ENCODE results near the gene NMNAT3.

NMNAT3 gene

DNA sequence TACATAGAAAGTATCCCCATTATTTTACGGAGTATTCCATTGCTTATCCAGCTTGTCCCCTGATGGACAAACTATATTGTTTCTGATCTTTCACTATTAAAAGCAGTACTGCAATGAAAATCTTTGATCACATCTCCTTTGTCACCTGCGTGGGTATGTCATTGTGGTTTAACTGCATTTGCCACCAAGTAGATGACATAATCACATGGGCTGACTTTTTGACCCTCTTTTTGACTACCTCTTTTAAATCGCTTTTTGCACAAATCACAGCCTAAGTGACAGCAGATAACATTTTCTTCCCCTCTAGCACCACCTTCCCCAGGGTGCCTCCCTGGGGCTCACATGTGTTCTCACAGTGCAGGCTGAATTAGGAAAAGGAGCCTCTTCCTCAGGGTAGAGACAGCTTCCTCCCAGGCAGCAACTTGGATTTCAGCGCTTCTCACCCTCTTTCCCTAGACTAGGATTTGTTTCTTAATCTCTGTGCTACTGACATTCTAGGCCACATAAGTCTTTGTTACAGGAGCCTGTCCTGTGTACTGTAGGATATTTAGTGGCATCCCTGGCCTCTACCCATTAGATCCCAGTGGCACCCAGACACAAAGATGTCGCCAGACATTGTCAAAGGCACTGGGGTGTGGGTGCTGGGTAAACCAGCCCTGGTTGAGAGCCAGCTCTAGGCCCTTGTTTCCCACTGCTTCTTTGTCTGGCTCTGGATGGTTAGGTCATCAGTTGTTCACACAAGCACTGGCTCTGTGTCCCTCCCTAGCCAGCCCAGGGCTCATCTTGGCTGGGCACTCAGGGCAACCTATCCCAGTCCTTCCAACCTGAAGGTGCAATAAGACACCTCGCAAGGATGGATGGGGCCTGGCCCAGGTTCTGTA is 136.9 kb downstream of the NMNAT3 start:
- peak in 2 of 3 experiments; percentile 52 to 78 for DNase-seq

DNA sequence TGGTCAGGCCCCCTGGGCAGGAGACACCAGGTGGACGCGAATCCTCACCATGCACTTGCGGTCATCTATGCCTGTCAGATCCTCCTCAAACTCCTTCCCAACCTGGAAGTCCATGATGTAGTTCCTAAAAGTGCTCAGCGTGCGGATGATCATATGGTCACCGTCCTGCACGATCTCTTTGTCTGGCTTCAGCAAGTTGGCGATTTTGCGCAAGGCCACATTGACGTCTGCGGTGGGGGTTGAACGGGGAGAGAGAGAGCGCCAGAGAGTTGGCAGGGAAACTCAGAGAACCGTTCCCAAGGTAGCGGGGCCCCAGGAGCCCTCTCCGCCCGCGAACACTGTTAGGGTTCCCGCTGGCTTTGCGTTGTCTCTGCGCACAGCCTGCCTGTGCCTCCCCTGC is 139.0 kb downstream of the NMNAT3 start:
- peak in 2 of 3 experiments; percentile 65 to 69 for DNase-seq

DNA sequence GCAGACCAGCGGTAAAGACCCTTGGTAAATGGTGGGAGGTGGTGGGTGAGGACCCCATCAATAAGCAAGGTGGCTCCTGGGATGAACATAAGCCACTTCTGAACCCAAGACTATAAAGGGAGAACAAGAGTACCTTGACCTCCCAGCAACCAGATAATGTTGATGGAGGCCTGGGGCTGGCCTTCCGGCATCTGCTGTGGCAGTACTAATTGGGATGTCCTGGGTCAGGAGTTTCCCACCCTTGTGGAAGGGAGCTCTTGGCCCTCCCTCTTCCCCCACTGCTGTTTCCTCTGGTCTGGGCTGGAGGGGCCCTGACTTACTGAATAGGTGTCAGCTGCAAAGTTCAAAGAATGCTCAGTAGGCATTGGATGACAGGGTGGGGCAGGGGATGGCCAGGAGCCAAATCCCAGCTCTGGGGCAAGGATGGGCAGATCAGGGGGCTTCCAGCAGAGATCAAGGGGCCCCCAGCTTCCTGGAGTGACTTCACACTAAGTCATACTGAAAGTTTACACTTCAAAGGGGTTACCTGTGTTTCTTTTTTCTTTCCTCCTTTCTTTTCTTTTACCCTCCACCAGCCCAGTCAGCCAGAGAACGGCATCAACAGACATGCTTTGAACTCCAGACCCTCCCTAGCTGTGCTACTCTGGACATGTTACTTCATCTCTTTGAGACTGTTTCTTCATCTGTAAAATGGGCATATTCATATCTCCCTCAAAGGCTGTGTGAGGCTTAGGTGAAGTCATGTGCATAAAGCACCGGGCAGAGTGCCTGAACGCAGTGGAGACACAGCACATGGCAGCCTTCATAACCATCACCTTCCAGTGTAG is 139.8 kb downstream of the NMNAT3 start:
- no peak for DNase-seq

DNA sequence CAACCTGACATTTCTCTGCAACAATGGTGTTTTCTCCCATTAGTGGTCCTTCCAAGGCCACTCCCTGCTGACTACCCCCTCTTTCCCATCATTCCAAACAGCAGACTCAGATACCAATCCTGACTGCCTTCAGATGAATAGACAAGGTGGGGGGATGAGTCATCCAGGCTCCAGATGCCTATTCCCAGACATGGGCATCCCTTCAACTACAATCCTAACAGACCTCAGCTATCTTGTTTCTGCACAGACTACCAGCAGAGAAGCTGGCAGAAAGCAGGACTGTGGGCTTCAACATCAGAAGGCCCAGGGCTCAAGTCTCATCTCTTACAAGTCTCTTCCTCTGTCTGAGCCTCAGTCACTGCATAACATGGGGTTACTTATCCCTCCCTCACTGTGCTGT is 140.4 kb downstream of the NMNAT3 start:
- no peak for DNase-seq

DNA sequence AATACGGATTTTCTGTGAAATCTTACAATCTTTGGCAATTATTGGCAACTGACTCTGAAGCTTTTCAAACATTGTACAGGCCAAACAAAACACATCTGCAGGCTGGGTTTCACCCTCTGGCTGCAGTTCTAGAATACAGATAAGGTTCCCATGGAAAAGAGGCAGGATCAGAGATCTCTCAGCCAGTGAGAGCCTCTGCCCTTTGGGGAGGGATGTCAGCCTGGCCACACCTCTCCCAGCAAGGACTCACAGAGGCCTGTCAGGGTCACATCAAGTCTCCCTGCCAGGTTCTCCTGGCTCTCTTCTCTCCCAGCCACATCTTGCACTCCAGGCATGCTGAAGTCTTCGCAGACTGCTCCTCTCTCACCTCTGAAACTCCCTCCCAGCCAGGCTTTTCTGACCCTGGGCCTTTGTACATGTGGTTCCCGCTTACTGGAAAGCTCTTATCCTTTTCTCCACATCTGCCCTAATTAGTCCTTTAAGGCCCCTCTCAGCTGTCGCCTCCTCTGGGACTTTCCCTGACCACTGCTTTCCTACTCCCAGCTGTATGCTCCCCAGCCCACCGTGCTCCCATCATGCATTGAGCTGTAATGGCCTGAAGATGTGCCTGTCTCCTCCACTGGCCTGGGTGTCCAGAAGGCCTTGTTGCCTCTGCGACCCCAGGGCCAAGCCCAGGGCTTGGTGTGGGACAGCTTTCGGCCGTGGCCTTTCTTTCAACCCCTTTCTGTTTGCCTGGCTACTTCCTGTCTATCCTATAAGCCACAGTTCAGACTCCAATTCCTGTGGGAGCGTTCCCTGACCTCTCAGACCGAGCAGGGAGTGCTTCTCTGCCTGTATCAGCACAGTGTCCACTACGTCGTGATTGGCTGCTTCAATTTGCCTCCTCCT is 142.5 kb downstream of the NMNAT3 start:
- DNase-seq = peak in 2 of 3 experiments; percentile 43 to 58

DNA sequence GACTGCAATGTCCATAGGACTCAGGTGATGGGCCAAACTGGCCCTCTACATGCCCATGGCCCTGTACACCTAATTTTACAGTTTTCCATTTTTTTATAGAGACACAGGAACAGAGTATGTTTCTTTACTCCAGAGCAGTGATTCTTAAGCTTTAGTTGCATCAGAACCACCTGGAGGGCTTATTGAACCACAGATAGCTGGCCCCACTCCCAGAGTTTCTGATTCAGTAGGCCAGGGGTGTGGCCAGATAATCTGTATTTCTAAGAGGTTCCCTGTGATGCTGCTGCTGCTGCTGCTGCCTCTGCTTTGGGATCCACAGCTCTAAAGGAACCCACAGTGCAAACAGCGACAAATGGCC is 143.3 kb downstream of the NMNAT3 start:
- peak; percentile 40 to 78 (median 55) for DNase-seq

DNA sequence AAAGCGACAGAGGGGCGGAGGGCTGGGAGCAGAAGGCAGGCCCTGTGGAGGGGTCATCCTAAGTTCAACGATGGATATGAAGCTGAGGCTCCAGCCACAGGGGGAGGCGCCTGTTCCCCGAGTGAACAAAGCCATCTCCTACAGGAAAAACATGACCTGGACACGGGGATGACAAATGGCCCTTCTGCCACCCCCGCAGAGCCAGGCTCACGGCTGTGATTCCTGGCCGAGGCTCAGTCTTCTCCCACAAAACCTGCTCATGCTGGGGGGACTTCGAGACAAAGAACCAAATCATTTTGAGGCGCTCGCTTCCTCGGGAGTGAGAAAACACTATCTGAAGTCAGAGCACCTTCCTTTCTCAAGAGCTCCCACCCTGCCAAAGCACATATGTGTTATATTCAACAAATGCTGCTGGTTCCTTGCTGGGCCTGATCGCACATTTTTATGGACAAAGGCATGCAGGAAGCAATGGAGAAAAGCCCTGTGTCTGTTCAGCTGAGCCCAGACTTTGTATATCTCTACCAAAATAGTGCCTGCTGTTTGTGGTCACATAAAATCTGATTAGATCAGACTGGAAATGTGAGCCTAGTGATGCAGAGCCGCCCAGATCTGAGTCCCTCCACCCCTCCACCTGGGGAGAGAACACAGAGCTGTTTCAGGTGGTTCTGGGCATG is 143.9 kb downstream of the NMNAT3 start:
- peak; percentile 45 to 92 (median 81) for DNase-seq

DNA sequence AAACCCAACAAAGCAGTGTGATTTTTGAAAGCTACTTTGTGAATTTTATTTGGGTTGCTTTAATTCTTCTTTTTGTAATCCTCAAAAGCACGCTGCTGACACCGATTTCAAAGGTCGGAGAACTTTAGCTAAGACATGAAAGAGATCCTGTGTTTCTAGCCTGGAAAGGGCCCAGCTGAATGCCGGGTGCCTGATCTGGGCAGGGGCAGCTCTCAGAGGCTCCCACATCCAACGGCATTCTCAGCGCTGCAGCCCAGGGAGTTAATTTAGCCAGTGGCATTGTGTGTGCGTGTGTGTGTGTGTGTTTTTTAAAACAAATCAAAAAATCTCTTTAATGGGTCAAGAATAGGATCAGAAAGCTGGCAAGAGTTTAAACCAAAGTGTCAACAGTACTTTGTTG is 144.8 kb downstream of the NMNAT3 start:
- peak in 1 of 3 experiments; percentile 53 for DNase-seq

DNA sequence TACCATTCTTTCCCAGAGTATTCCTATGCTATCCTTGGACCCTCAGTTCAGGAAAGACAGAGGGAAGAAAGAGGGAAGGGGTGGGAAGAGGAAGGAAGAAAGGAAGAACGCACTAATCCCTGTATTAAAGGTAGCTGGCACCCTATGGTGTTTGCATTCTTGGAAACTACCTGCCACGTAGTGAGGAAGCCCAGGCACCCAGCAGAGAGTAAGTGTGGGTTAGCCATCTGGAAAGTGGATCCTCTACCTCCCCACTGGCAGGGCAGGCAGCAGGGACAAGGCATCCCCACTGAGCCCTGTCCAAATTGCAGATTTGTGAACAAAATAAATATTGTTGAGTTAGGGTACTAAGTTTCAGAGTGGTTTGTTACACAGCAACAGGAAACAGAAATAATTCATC is 147.1 kb downstream of the NMNAT3 start:
- DNase-seq = peak in 1 of 3 experiments; percentile 41

DNA sequence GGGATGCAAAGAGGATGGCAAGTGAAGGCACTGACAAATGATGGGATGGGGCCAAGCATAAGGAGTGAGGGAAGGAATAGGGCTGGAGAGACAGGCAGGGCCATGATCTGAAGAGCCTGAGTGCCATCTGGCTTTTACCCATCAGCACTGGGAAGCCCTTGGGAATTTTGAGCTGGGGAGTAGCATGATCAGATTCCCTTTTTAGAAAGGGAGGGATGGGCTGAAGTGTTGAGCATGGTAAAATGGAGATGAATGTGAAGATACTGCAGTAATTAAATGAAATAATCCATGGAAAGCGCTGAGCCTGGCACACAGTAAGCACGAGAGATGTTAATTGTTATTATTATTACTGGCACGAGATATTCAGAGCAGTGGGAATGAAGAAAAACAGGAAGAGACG is 148.1 kb downstream of the NMNAT3 start:
- peak in 1 of 3 experiments; percentile 84 for DNase-seq

DNA sequence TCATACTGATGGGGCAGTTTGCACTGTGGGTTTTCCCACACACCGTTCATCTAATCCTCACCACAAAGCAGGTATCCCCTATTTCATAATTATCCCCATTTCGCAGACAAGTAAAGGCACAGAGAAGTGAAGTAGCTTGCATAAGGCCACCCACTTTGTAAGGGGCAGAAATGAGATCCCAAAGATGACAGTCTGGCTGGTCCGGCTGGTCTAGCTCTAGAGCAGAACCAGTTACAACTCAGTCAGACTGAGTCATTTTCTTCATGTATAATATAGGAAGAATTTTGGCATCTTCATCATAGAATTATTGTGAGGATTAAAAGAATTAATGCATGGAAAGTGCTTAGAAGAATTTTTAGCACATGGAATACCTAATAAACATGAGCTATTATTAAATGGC is 148.8 kb downstream of the NMNAT3 start:
- DNase-seq = no peak

DNA sequence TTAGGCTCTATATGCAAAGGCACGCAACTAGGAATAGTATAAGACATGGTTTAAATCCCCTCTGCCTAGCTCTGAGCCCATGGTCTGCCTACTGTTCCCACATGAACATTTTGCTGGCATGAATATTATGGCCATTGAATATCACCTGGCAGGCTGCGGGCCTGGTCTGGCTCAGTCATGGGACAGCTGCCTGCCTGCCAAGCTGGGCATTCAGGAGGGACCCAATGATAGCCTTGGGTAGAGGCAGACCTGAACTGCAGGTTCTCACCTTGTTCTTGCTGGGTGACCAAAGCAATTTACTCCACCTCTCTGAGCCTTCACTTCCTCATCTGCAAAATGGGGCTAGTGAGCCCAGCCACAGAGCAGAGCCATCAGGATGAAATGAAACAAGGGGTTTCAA is 149.5 kb downstream of the NMNAT3 start:
- DNase-seq = no peak

DNA sequence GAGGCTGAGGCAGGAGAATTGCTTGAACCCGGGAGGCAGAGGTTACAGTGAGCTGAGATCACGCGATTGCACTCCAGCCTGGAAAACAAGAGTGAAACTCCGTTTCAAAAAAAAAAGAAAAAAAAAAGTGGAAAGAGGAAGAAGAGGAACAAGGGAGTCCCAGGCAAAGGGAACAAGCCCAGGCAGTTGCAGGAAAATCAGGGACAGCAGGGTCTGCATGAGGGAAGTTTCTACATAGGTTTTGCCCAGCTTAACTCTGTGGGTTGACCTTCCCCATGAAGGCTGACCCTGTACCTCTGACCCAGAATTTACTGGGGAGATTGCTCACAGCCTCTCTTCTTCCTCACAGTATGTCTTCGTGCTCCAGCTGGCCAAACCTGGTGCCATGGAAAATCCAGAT is 150.5 kb downstream of the NMNAT3 start:
- DNase-seq = no peak

DNA sequence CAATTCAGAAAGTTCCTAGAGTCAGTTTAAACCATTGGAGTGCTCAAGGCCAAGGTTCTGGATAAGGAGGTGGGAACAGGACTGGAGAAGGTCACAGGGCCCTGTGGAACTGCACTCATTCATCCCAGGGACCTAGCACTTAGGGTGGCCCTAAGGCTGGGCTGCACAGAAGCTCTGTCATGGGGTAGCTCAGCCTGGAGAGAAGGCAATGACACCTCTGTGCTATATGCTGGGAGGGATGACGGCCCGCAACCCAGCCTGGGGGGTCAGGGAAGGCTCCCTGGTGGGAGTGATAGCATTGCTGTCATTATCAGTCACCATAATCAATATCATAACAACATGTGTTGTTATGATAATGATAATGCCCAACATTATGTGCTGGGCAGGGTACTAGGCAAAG is 151.6 kb downstream of the NMNAT3 start:
- DNase-seq = no peak

DNA sequence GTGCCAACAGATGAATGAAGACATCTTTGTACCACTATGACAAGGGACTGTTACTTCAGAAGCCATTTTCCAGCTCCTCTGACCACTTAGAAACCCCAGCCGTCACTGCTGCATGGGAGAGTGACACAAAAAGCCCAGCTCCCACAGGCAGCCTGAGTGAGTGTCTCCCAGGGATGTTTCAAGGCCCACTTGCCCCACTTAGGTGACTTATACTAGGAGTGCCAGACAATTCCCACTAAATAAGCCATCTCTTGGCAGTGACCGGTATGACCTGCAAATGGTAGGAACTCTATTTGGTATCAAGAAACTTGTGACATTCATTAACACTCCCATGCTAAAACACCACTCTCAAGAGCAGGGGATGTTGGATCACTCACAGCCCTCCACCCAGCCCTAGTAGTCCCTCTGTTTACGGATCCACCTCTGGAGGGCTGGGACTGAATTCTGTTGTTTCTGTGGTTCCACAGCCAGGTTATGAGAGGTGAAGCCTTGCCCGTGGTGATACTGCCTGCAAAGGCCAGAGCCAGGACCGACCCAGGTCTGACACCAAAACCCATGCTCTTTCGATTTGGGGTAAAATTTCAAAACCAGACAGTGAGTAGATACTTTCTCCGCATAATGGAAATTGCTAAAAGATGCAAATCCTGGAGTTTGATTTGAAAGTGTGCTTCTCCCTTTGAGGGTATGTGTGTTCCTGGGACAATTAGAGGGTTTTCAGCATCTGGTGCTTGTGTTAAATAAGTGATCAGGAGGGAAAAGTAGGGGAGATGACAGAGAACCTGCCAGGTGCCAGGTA is 152.7 kb downstream of the NMNAT3 start:
- no peak for DNase-seq

DNA sequence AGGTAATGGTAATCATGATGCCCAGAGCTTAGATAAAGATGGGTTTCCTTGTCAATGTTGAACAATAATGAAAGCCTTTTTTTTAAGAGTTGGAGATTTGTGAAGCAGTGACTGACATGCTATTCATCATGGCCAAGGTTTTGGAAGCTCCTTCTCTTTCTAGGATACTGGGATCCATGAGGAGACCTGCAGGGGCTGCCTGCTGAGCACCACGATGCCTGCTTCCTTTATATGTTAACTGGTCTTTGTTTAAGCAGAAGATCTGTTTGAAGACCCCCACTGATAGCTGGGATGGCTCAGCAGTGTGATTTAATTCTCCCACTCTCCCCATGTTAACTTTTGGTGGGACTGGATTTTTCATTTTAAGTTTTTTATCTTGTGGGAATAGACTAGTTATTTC is 154.1 kb downstream of the NMNAT3 start:
- no peak for DNase-seq

DNA sequence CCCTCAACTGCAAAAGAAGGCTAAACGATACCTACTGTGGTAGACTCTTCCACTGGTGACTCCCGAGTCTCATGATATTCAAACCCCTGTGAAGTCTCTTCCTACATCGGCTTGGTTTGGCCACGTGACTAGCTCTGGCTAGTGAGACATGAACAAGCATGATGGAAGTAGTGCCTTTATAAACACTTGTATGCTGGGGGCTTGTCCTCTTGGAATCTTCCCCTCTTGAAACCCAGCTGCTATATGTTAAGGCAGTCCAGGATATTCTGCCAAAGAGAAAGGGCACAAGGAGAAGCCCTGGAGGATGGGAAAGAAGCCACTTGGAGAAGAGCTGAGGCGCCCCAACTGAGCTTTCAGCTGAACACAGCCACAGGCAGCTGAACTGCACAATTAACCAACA is 154.6 kb downstream of the NMNAT3 start:
- no peak for DNase-seq

DNA sequence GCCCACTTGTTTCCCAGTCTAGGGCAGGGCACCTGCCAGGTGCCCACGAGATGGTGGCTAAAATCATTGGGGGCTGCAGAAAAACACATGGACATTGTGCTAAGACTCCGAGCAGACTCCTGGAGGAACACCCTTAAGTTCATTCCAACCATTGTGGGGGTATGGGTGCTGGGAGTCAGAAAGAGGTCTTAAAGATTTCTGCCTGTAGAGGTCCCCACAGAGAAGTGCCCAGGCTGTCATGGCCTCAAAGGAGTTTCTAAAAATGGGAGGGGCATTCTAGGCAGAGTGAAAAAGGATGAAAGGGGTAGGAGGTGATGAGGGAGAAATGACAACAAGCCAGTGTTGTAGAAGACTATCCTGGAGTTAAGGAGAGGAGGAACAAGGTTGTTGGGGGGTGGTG is 155.4 kb downstream of the NMNAT3 start:
- no peak for DNase-seq

DNA sequence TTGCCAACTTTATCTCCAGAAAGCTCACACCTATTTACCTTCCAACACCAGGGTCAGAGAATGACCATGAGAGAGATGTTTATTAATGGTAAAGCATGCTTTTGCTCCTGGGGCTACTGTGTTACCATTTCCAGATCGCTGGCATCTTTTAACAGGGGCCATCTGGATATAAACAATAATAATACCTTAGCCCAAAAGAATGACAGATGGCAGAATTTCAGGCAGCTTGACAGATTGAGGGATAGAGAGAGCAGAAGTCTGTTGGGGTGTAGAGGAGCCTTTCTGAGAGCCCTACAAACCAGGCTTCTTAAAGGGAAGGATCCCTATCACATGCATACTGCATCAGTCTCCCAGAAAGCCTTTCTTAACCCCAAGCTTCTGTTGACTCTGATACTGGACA is 156.0 kb downstream of the NMNAT3 start:
- DNase-seq = no peak

DNA sequence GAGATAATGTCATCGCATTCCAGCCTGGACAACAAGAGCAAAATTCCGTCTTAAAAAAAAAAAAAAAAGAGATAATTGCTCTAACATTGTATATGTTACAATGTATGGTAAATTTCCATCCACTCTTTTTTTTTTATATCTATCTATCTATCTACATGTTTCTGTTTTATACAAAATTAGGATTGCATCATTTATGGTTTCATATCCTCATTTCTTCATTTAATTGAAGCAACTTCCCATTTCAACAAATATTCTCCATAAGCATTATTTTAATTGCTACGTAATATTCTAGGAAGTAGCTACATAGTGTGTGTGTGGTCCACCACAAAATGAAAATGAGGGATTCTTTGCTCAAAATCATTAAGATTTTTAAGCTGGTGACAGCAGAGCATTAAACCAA is 156.6 kb downstream of the NMNAT3 start:
- DNase-seq = no peak

DNA sequence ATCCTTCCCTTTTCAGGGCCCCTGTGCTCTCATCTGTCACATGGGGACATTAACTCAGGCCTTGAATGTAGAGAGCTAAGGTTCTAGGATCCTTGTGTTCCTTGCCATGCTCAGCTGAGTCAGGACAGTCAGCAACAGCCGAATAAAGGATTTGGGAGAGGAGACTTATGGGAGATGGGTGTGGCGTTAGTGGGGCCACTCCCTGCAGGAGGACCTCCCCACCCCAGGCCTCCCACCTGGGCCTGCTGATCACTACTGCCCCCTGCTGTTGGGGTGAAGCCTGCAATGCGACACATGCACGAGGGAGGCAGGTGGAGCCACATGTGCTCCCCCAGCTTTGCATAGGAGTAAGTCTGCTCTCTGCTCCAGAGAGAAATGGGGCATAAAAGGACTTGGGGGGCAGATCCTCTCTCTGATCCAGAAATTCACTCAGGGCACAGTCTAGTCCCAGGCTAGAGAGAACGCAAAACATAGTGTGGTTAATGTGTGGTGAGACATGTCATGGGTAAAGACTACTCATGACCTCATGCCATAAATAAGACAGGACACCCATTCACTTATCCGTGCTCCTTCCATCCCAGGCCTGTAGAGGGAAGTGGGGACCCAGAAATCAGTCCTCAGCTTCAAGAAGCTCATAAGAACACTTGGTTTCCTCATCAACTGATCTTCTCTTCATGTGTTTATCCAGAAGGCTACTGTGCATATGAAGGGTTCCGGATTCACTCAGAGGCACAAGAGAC is 157.6 kb downstream of the NMNAT3 start:
- peak in 1 of 3 experiments; percentile 21 for DNase-seq

Data from NCI-H1417 (cell line).